Testis (tissue), 2 donors: ENCODE results near the gene MZB1.

Experiments
- POLR2A ChIP-seq: fragments of 450-650 bp; IDR thresholded peaks from one replicate; pipeline ENCODE4 v1.6.1; 2017; ENCODE audit warnings: antibody characterized with exemption, mild to moderate bottlenecking, moderate library complexity
- TF ChIP-seq, protein P1 (sequence below), 3 experiments: fragments of 450-650 bp in 2 of 3; fragments of 200-600 bp in 1 of 3; sonication (generic) in 1 of 3; IDR thresholded peaks; one replicate each; pipeline ENCODE4 v1.5.1; 2016 to 2019; ENCODE audit warnings: antibody characterized with exemption in 3 of 3, mild to moderate bottlenecking in 2 of 3, moderate library complexity in 1 of 3

DNA sequence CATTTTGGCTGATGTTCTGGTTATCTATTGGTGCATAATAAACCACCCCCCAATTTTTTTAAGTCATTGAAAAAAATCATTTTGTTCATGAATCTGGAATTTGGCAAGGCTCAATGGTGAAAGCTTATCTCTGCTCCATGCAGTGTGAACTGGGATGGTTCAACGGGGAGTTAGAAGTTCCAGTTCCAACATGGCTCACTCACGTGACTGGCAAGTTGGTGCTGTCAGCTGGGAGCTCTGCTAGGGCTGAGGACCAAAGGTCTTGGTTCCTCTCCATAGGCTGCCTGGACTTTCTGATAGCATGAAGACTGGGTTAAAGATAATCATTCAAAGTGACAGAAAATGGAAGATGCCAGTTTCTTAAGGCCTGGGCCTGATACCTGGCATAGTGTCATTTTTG lies 17.2 kb upstream of the MZB1 start:
- TF ChIP-seq, protein P1, sequence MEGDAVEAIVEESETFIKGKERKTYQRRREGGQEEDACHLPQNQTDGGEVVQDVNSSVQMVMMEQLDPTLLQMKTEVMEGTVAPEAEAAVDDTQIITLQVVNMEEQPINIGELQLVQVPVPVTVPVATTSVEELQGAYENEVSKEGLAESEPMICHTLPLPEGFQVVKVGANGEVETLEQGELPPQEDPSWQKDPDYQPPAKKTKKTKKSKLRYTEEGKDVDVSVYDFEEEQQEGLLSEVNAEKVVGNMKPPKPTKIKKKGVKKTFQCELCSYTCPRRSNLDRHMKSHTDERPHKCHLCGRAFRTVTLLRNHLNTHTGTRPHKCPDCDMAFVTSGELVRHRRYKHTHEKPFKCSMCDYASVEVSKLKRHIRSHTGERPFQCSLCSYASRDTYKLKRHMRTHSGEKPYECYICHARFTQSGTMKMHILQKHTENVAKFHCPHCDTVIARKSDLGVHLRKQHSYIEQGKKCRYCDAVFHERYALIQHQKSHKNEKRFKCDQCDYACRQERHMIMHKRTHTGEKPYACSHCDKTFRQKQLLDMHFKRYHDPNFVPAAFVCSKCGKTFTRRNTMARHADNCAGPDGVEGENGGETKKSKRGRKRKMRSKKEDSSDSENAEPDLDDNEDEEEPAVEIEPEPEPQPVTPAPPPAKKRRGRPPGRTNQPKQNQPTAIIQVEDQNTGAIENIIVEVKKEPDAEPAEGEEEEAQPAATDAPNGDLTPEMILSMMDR (IDR thresholded peaks at IDR 0.05), result no peak
- TF ChIP-seq POLR2A, result no peak
